Activated CD4-positive, alpha-beta T cell treated with anti-CD3 and anti-CD28 coated beads, Interleukin-2, amount 50 U/mL, for 16 hours (primary cell): ENCODE data around the gene DNAL1.
"Not testable (repeated sequence)": the region's sequence is repeated elsewhere in the genome, so short reads cannot be mapped to it uniquely, and the experiment has no call there.

ENCODE experiments used
- DNase-seq: peaks from one replicate; pipeline ENCODE4 v3.0.0-alpha.2; 2020

Gene DNAL1

GRCh38 chr14:73644531-73645247 is at the start of gene DNAL1:
DNAL1 (plus strand) TSS chr14:73644986; CDS start chr14:73645040, 54 bp downstream.
- peak; percentile 96 for DNase-seq

DNA sequence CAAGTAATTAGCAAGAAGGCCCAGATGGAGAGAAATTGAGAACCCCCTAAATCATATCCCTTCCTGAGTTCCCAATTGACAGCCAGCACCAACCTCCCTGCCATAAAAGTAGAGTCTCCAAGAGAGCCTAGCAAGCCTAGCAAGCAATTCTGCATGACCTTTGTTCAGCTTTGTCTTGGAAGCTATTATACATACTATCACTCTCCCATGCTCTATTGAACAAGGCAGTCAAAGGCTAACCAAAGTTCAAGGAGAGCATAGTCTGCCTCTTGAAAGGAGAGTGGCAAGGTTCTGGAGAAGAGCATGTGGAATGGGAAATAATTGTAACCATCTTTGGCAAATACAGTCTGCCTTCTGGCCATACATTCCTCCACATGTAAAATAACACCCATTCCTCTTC is 45.3 kb upstream of the DNAL1 start:
- no peak for DNase-seq

DNA sequence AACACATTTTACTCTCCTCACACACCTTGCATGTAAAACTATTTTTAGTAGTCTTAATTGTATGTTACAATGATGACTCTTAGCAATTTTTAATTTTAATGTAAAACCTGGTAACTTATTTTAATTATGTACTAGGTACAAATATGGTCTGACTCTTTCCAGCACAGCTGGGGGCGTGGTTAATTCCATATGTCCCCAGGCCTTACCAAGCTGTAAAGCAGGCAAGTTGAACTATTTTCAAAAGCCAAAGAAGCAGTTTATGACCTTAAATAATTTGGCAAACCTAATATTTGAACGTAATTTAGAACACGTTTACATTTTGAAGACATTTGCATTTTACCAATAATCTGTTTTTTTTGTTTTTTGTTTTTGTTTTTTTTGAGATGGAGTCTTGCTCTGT is 41.8 kb upstream of the DNAL1 start:
- no peak for DNase-seq

DNA sequence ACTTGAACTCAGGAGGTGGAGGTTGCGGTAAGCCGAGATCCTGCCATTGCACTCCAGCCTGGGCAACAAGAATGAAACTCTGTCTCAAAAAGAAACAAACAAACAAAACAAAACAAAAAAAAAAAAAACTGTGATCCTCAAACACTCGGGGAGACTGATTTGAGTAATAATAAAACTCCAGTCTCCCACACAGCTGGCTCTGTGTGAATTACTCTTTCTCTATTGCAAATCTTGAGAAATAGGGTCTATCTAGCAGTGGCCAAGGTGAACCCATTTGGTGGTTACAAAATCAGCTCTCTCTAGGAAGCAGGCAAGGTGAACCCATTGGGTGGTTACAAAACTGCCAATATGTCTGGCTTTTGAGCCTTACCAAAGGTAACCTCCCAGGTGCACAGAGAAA is 38.5 kb upstream of the DNAL1 start:
- peak; percentile 46 for DNase-seq

DNA sequence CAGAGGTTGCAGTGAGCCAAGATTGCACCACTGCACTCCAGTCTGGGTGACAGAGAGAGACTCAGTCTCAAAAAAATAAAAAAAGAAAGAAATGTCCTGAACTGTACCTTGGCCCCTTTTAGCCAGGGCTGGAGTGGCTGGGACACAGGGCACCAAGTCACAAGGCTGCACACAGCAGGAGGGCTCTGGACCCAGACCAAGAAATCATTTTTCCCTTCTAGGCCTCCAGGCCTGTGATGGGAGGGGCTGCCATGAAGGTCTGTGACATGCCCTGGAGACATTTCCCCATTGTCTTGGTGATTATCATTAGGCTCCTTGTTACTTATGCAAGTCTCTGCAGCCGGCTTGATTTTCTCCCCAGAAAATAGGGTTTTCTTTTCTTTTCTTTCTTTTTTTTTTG is 37.5 kb upstream of the DNAL1 start:
- DNase-seq, result no peak

GRCh38 chr14:73610687-73611086 is 34.1 kb upstream of the DNAL1 start:
- DNase-seq, result no peak

GRCh38 chr14:73612339-73613045 is 32.3 kb upstream of the DNAL1 start, which contains the start of gene ACOT6:
ACOT6 (plus strand) TSS chr14:73612517; CDS start chr14:73612572, 55 bp downstream.
- DNase-seq, result peak; percentile 61

GRCh38 chr14:73613046-73613383 is 31.8 kb upstream of the DNAL1 start:
- DNase-seq, result no peak

DNA sequence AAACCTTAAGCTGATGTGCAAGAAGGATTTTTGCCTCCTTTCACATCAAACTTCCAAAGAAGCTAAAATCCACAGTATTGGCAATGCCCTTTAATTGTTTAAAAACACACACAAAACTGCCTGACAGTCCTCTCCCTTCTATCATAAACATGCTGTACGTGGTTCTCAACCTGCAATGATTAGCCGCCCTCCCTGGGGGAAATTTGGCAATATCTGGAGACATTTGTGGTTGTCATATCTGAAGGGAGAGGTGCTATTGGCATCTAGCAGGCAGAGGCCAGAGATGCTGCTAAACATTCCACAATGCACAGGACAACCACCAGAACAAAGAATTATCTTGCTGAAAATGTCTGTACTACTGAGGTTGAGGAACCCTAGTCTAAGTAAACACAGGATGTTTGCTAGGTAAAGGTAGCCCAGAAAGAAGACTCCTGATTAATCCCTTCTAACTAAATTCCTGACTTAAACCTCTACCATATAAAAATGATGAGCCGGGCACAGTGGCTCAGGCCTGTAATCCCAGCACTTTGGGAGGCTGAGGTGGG is 31.3 kb upstream of the DNAL1 start:
- no peak for DNase-seq

- no peak for DNase-seq
Observed at GRCh38 chr14:73616831-73617230, 28.0 kb upstream of the DNAL1 start.

DNA sequence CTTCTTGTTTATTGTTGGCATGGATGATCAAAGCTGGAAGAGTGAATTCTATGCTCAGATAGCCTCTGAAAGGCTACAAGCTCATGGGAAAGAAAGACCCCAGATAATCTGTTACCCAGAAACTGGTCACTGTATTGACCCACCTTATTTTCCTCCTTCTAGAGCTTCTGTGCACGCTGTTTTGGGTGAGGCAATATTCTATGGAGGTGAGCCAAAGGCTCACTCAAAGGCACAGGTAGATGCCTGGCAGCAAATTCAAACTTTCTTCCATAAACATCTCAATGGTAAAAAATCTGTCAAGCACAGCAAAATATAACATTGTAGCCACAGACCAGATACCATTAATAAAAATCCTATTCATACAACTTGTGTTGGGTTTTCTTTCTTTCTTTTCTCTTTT is 25.3 kb upstream of the DNAL1 start:
- DNase-seq, result no peak

DNA sequence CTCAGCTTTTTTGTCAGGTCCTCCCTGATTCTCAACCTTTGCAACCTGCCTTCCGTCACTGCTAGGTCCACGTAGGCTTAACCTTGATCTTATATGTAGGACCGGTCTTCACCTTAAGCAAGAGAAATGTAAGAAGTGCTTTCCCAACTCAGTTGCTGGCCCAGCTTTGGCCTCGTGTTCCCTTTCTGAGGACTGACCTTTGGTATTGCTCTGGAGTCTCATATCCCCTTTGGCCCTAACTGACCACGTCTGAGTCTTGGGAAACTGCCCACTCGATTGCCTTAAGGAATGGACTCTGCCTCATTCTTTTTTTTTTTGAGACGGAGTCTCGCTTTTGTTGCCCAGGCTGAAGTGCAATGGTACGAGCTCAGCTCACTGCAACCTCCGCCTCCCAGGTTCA is 24.5 kb upstream of the DNAL1 start:
- no peak for DNase-seq

GRCh38 chr14:73623504-73624054 is 21.2 kb upstream of the DNAL1 start:
- no peak for DNase-seq

DNA sequence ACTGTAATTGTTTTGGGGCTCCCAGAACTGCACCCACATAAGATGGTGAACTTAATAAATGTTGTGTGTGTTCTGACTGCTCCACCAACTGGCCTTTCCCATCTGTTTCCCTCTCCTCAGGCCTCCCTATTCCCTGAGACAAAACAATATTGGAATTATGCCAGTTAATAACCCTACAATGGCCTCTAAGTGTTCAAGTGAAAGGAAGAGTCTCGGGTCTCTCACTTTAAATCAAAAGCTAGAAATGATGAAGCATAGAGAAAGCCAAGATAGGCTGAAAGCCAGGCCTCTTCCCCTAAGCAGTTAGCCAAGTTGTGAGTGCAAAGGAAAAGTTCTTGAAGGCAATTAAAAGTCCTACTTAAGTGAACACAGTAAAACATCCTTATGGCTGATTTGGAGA is 19.1 kb upstream of the DNAL1 start:
- DNase-seq, result no peak

DNA sequence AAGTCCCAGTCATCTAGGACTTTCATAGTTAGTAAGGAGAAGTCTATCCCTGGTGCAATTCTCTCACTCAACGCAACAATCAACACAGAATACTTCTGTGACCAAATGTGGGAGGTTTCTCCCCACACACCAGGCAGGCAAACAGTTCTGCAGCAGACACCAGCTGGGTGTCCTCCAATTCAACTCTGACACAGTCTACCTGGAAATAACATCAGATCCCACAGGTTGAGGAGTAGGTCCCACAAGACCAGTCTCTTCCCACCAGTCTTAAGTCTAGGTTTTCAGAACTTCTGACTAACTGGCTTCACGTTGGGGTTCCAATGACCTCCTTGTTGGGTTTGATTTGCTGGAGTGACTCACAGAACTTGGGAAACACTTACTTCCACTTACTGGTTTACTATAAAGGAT is 17.6 kb upstream of the DNAL1 start:
- peak; percentile 45 for DNase-seq

DNA sequence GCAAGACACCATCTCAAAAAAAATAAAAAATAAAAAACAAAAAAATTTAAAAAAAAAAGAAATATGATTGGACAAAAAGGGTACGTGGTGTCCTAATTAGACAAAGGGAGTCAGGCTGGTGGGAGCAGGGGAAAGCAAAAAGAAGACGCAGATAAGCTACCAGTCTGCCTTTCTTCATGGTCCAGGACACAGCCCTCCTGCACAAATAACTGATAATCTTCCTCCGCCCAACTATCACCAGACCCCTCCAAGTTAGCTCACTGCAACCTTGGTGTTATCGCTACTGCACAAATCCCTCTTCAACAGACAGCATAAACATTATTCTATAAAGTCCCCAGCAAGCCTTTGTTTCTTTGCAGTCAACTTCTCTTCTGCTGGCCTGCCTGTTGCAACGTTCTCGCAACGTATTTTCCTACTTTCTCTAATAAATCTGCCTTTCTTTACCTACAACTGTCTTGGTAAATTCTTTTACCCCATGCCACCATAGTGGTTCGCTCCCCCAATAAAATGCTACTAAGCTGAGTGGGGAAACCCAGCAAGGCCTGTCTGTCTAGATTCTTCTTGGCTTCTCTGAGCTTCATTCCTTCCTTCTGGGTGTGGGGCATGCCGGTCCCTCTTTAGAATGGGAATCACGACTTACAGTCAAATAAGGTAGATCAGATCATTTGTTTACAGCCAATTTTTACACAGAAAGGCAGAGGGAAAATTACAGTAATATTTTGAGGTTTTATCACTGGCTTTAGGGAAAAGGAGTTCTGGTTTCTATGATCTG is 14.6 kb upstream of the DNAL1 start:
- no peak for DNase-seq

- DNase-seq, result peak; percentile 66
Observed at GRCh38 chr14:73633116-73634010, 11.4 kb upstream of the DNAL1 start.

- no peak for DNase-seq
Observed at GRCh38 chr14:73634011-73634833, 10.6 kb upstream of the DNAL1 start.

DNA sequence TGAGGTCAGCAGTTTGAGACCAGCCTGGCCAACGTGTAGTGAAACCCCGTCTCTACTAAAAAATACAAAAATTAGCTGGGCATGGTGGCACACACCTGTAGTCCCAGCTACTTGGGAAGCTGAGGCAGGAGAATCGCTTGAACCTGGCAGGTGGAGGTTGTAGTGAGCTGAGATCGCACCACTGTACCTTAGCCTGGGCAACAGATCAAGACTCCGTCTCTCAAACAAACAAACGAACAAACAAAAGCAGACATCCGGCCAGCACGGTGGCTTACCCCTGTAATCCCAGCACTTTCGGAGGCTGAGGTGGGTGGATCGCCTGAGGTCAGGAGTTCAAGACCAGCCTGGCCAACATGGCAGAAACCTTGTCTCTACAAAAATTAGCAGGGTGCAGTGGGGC is 8.4 kb upstream of the DNAL1 start:
- DNase-seq, result not testable (repeated sequence)

- no peak for DNase-seq
Observed at GRCh38 chr14:73637830-73638229, 7.0 kb upstream of the DNAL1 start.

DNA sequence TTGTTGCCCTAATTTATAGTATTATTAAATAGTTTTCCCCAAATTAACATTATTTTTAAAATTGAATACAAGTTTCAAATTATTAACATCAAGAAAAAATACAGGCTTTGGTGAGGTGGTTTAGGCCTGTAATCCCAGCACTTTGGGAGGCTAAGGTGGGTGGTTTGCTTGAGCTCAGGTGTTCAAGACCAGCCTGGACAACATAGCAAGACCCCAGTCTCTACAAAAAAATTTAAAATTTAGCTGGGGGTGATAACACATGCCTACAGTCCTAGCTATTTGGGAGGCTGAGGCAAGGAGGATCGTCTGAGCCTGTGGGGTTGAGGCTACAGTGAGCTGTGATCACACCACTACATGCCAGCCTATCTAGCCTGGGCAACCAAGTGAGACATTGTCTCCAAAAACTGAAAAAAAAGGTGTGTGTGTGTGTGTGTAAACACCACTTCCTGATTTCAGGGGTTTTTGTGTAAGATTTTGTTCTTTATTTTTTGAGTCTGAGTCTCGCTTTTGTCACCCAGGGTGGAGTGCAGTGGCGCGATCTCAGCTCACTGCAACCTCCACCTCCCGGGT is 3.9 kb upstream of the DNAL1 start:
- DNase-seq, result no peak
